GM19043 (cell line): Measurements from ENCODE around the gene CCDC59.
A peak's percentile ranks its signal among the peaks of the same experiment; 100 is the strongest.
"Not testable (repeated sequence)": the region's sequence is repeated elsewhere in the genome, so short reads cannot be mapped to it uniquely, and the experiment has no call there.

Experiments used
- ATAC-seq: cut with Tn5 transposase; IDR thresholded peaks from one replicate; pipeline ENCODE4 v1.9.1; 2021; ENCODE audit warnings: low read depth; ENCODE audit not compliant: unreplicated experiment

Gene CCDC59, protein sequence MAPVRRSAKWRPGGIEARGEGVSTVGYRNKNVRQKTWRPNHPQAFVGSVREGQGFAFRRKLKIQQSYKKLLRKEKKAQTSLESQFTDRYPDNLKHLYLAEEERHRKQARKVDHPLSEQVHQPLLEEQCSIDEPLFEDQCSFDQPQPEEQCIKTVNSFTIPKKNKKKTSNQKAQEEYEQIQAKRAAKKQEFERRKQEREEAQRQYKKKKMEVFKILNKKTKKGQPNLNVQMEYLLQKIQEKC

DNA sequence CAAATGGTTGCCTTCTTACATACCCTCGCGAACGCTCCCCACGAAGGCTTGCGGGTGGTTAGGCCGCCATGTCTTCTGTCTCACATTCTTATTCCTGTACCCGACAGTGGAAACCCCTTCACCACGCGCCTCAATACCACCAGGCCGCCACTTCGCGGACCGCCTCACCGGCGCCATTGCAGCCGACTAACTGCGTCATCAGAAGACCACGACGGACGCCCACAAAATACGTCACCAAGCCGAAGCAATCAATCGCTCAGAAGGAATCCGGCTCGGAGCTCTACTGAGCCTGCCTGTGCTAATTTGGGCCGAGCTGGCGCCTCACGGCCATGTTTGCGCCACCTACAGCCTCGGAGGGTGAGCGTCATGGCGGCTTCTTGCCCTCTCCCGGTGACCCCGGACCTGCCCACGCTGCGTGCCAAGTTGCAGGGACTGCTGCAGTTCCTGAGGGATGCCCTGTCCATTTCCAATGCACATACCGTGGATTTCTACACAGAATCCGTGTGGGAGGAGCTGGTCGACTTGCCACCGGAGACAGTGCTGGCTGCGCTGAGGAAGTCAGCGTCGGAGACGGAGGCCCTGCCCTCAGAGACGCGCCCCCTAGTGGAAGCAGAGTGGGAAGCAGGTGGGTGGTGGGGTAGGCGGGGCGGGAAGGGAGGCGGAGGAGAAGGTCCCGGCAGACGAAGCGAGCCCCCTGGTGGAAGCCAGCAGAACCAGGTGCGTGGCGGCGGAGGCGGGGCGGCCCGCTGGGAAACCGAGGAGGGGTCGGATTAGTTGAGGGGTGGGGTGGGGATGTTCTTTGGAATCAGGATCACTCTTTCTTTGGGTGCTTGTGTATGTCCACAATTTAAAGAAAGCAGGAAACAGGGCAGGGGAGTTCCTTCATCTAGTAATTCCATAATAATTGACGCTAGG is at the start of gene CCDC59, which contains the start of gene METTL25:
CCDC59 (minus strand) TSS at position 188 of the 915 bp plus-strand sequence; CDS start at position 177, 11 bp downstream.
METTL25 (plus strand) TSS at position 330 of the 915 bp plus-strand sequence; CDS start at position 367, 37 bp downstream.
- ATAC-seq: peak; percentile 88

DNA sequence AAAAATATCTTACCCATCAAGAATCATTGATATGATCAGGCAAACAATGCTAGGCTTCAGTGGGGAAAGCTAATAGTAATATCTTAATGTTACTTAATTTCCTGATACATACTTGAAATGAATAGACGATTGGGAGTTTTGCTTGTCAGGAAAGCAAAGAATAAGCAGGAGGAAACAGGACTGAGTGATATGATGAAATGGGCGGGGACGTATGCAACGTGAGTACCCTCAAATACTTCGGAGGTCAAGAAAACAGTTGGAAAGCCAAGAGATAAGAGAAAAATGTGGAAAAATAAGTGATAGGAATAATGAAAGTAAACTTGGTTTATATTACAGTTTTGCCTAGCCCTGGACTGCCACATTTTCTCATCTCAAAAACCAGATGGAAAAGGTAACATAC is 49.3 kb upstream of the CCDC59 start:
- no peak for ATAC-seq

DNA sequence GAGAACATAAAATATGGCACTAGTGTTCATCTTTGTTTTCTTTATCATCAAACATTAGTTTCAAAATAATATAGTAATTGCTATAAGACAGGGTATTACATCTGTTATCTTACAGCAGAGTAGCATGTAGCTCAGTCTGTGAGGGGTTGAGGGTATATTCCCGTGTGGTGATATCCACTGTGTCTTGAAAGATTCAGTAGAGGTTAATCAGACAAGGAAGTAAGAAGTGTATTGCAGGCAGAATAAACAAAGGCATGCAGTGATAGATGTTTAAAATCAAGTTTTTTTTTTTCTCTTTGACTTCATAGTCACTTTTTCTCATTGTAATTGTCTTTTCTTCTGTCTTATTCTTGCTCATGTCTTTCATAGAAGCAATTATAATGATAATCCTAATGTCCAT is 48.5 kb upstream of the CCDC59 start:
- no peak for ATAC-seq

DNA sequence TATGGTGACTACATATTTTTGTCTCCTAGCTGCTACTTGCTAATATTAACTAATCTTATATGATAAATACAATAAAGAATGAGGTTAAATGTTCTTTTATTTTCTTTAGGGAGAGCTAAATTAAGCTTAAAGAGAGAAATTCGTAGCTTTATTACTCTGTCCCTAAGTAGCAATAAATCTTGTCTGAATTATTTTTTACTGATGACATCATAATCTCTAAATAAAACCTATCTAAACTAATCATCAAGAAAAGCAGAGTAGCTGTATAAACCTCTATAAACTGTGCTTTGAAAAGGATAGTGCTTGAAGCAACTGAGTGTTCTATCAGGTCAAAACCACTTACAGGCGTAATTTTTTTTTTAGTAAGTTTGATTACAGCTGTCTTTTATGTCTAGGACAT is 42.6 kb upstream of the CCDC59 start:
- ATAC-seq: no peak

DNA sequence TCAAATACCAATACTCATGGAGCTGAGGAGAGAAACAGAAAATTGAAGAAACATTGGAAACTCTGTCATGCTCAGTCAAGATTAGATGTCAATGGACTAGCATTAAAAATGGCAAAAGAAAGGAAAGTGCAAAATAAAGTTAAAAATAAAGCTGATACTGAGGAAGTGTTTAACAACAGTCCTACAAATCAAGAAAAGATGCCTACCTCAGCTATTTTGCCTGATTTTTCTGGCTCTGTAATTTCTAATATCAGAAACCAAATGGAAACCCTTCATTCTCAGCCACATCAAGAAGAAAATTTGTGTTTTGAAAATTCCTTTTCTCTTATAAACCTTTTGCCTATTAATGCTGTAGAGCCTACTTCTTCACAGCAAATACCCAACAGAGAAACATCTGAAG is 40.7 kb upstream of the CCDC59 start:
- no peak for ATAC-seq

DNA sequence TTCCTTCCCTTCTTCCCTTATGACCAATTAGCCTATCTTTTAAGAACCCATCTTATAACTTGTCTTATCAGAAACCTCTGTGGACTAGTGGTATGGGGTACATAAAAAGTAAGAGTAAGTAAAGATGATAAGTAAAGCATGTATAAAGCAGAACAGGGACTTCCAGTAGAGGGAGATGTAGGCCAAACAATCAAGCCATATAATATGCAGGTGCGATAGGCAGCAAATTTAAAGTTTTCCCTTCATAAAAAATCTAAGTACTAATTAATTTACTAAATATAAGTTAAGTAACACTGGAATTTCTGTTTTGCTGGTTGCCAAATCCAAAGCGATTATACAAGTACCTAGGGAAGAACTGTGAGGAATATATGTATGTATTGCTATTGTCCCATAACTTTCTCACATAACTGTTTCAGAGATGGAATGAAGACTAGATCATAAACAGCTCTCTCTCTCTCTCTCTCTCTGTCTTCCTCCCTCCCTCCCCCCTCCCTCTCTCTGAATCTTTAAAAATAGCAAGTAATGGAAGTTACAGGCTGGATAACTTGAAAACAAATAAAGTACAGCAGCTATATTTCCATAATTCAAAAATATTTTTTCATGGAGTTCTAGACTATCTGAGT is 25.9 kb upstream of the CCDC59 start:
- no peak for ATAC-seq

DNA sequence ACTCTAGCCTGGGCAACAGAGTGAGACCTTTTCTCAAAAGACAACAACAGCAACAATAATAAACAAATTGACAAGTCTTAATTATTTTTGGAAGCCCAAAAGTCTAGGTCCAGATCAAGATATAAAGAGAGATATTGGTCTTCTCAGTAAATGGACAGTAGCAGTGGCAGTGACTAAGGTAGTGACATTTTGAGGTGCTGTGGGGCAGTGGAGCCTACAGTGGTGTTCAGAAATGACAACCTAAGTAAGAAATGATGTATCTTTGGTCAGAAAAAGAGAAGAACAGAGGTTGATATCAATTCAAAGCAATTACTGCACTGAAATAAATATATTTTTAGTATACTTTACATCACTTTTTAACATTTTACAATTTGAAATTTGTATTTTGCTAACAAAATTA is 20.8 kb upstream of the CCDC59 start:
- no peak for ATAC-seq

DNA sequence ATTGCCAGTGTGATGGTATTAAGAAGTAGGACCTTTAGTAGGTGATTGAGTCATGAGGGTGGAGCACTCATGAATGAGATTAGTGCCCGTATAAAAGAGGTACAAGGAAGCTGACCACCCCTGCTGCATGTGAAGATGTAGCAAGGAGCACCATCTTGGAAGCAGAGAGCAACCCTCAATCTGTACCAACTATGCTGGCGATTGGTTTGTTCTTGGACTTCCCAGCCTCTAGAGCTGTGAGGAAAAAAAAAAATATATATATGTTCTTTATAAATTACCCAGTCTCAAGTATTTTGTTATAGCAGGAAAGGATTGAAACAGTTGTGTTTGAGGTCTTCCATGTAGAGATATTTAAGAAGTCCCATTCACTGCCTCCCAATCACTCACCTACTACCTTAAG is 17.0 kb upstream of the CCDC59 start:
- ATAC-seq: no peak

DNA sequence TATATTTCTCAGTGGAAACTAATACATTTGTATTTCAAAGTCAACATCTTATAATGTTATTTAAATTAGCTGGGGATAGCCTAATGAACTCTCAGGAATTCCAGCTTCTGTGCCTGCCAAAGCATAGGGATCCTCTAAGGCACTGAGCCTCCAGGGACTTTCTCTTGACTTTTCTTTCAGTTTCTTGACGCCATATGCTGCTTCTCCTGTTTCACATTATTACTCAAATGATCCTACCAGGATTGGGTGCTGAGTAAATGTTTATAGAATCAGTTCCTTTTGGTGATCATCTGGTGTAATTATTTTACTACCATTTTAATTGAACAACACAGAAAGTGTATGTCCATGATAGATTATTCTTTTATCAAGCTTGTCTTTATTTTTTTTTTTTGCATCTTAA is 8.0 kb upstream of the CCDC59 start:
- ATAC-seq: peak; percentile 51

DNA sequence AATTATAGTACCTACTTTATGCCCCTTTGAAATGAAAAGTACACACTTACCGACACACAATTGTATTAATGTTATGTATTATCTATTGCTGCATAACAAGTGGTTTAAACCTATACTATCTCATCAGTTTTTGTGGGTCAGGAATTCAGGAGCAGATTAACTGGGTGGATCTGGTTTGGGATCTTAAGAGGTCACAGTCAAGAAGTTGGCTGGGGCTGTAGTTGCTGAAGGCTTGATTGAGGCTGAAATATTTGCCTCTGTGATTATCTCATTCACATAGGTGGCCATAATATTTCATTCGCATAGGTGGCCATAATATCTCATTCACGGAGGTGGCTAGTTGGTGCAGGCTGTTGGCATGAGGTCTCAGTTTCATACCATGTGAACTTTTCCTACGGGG is 5.8 kb upstream of the CCDC59 start:
- ATAC-seq: no peak

DNA sequence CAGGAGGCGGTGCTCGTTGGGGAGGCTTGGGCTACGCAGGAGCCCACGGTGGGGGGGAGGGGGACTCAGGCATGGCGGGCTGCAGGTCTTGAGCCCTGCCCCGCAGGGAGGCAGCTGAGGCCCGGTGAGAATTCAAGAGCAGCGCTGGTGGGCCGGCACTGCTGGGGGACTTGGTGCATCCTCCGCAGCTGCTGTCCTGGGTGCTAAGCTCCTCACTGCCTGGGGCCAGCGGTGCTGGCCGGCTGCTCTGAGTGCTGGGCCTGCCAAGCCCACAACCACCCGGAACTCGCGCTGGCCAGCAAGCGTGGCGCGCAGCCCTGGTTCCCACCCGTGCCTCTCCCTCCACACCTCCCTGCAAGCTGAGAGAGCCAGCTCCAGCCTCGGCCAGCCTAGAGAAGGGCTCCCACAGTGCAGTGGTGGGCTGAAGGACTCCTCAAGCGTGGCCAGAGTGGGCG is 3.3 kb upstream of the CCDC59 start:
- no peak for ATAC-seq

DNA sequence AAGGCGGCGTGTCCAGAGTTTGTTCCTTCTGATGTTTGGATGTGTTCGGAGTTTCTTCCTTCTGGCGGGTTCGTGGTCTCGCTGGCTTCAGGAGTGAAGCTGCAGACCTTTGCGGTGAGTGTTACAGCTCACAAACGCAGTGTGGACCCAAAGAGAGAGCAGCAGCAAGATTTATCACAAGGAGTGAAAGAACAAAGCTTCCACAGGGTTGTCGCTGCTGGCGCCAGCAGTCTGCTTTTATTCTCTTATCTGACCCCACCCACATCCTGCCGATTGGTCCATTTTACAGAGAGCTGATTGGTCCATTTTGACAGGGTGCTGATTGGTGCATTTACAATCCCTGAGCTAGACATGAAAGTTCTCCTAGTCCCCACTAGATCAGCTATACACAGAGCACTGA is 2.6 kb upstream of the CCDC59 start:
- not testable (repeated sequence) for ATAC-seq

DNA sequence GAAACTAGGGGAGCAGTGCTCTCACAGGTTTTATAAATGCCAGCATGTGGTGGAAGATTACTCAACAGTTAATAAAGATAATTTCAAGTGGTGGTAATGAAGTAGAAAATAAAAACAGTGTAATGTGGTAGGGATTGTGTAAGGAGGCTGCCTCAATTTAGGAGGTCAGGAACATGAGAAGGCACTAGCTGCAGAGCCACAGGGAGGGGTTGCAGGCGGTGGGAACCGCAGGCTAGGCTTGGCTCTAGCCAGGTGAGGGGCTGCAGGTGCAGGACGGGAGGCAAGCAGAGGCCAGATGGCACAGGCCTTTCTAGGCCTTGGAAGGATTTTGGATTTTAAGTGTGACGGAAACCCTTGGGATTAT is 910 bp upstream of the CCDC59 start:
- ATAC-seq: peak; percentile 11

DNA sequence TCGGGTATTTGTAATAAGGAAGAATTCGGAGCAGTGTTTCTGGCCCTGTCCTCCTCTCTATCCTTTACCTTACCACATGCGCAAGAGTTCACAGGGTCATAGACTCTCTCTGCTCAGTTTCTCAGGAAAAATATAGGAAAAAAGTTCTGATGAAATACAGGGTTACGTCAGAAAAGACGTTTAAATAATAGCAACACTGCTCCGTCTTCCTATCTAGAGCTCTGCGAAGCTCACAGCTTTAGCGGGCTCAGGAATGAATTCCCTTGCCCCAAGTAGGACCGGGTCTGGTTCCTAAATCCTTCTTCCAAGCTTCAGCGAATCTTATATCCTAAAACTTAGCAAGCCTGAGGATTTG is 365 bp downstream of the CCDC59 start:
- no peak for ATAC-seq

DNA sequence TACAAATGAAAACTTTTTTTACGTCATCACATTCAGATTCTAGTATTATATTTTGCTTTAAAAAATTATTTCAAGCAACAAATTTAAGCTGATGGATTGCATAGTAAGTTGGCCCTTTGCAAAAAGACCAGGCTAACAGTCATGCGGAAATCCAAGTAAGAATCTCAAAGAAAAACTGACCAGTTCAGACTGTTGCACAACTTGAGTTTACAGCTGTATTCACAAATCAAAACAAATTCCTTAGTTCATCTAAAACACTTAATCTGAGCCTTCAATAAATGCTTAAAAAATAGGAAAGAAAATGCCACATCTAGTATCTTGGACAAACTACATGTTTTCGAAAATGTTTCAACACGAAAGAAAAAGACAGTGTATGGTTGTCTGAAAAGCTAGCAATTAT is 847 bp downstream of the CCDC59 start:
- ATAC-seq: no peak

DNA sequence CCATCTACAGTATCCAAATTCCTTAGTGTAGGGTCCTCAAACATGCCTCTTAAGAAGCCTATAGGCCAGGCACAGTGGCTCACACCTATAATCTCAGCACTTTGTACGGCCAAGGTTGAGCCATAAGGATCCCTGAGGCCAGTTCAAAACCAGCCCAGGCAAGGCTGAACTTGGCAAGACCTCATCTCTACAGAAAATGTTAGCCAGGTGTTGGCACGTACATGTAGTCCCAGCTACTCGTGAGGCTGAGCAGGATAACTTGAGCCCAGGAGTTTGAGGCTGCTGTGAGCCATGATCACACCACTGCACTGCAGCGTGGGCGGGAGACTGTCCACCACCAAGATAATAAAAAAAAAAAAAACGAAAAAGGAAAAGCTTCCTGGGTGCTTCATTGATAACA is 6.8 kb downstream of the CCDC59 start:
- no peak for ATAC-seq

DNA sequence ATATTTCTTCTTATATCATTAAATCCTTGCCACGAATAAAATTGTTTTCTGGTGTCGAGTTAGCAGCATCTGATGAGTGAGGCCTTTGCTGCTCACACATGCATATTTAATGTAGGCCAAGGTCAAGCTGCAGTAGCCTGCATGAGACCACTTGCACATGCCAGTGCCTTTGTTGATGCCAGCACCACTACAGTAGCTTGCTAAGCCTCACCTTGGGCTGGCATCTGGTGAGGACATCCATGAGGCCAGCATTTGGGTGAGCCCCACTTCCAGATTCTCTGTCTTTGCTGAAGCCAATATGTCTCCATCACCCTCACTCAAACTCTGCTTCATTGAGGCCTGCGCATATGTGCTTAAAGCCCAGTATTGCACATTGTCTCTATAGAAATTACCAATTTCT is 8.0 kb downstream of the CCDC59 start:
- no peak for ATAC-seq

DNA sequence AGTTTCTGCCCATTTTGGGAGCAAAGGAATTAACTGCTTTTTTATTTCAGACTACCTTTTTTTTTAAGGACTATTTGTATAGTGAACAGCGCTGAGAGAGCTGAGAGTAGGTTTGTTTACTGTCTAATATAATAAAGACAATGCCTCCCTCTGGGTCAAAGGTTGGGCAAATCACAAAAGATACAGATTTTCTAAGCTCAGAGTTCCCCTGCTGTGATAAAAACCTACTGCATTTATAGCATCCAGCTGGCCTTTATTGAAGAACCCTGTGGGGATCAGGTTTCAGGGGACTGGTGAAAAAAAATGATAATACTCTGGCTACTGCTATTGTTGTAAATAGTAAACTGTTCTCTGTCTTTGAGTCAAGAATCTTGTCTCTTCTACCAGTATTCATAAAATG is 28.7 kb downstream of the CCDC59 start:
- ATAC-seq: no peak

DNA sequence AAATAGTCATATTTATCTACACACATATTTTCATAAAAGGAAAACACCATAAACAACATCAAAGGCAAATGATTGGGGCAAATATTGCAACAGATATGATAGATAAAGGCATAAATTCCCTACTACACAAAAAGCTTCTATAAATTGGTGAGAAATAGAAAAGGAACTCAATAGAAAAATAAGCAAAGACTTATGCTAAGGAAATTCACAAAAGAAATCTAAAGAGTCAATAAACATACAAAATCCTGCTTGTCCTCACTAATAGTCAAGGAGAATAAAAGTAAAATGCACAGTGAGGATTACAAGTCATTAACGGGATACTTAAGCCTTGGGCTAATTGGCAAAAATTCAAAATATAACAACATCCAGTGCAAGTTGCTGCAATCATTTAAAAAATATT is 30.3 kb downstream of the CCDC59 start:
- no peak for ATAC-seq

DNA sequence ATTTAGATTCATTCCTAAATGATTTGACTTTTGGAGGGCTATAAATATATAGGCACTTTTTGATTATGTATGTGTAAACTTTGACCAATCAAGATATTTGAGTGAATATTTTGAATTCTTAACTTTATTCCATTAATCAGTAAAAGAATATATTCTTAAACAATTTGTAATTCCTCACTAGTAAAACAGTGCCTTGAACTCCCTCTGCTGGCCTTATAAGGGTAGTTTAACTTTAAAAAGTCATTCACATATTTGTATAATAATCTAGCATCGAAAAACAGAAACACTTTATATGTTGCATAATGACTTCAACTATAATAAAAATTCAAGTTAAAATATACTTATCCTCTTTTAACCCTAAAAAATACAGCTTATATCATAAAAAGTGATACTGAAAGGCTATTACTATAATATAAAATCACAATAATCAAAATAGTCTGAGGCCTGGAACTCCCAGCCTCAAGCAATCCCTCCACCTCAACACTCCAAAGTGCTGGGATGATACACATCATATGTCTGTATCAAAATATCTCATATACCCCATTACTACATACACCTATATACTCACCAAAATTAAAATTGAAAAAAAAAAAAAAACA is 31.2 kb downstream of the CCDC59 start:
- no peak for ATAC-seq
